H1 (cell line): ENCODE results near the gene ASCC1. TPM values are rescaled to one million over a fixed set of nuclear protein-coding genes. Genes with fewer than 3 reads are reported as not detected.

Experiments
- CTCF ChIA-PET: fragments of 300-600 bp; sonication (Branson Sonifier 250); formaldehyde crosslinking; loops from one replicate; lab custom pipeline; 2021; ENCODE audit not compliant: partially characterized antibody; lab: Charles Lee
- POLR2A ChIA-PET: fragments of 300-600 bp; sonication (Branson Sonifier 250); formaldehyde crosslinking; loops from one replicate; lab custom pipeline; 2021; ENCODE audit warnings: inconsistent platforms; ENCODE audit not compliant: partially characterized antibody; lab: Charles Lee
- DNase-seq, 2 experiments: peaks; one replicate each; pipeline versions ENCODE4 v3.0.0 to v3.0.0-alpha.2; 2010 to 2022; ENCODE audit warnings: low spot score in 2 of 2, low read depth in 1 of 2, mixed read lengths in 1 of 2
- FAIRE-seq: peaks from 2 replicates; lab custom pipeline; 2011; peaks lifted over from hg19 to GRCh38; lab: Jason Lieb, UNC
- H2AFZ ChIP-seq: 2 replicates; pipeline ENCODE4 v1.8.1; 2012; ENCODE audit warnings: low read length, inconsistent platforms
- H2AK5ac ChIP-seq: 2 replicates; pipeline ENCODE4 v1.6.1; 2013; ENCODE audit warnings: low read depth, low read length
- H2BK120ac ChIP-seq: replicated peaks from 2 replicates; pipeline ENCODE3; 2013; ENCODE audit warnings: low read depth, low read length, inconsistent platforms
- H2BK12ac ChIP-seq: 2 replicates; pipeline ENCODE4 v1.6.1; 2013; ENCODE audit warnings: low read depth, low read length
- H2BK15ac ChIP-seq: 2 replicates; pipeline ENCODE4 v1.6.1; 2013; ENCODE audit warnings: low read length
- H2BK20ac ChIP-seq: 2 replicates; pipeline ENCODE4 v1.6.1; 2013; ENCODE audit warnings: low read length
- H2BK5ac ChIP-seq: 2 replicates; pipeline ENCODE4 v1.6.1; 2013; ENCODE audit warnings: low read depth, low read length
- H3K14ac ChIP-seq: 2 replicates; pipeline ENCODE4 v1.6.1; 2013; ENCODE audit warnings: inconsistent platforms; ENCODE audit not compliant: insufficient read length
- H3K18ac ChIP-seq: 2 replicates; pipeline ENCODE4 v1.6.1; 2013; ENCODE audit warnings: low read length; ENCODE audit errors: extremely low read depth
- H3K23ac ChIP-seq: 2 replicates; pipeline ENCODE4 v1.6.1; 2013; ENCODE audit warnings: inconsistent platforms; ENCODE audit not compliant: insufficient read length
- H3K23me2 ChIP-seq: 2 replicates; pipeline ENCODE4 v1.6.1; 2013; ENCODE audit warnings: low read depth, low read length
- H3K27ac ChIP-seq: 2 replicates; pipeline ENCODE4 v1.6.1; 2011; ENCODE audit warnings: low read depth, low read length, inconsistent platforms
- H3K27me3 ChIP-seq, 4 experiments: replicated peaks in 1 of 4; 1 replicate in 1 of 4; 2 replicates in 3 of 4; pipeline versions ENCODE4 v1.6.1 to v1.8.1; 2011 to 2013; ENCODE audit warnings: low read length in 3 of 4, mild to moderate bottlenecking in 3 of 4, inconsistent platforms in 2 of 4, mixed read lengths in 2 of 4, moderate library complexity in 1 of 4; ENCODE audit not compliant: control insufficient read depth in 3 of 4, insufficient read depth in 3 of 4; ENCODE audit errors: extremely low read depth in 1 of 4
- H3K36me3 ChIP-seq, 4 experiments: 2 replicates each; pipeline versions ENCODE4 v1.6.1 to v1.8.1; 2011 to 2013; ENCODE audit warnings: mild to moderate bottlenecking in 4 of 4, low read length in 3 of 4, moderate library complexity in 2 of 4, control low read depth in 1 of 4, inconsistent platforms in 1 of 4; ENCODE audit not compliant: insufficient read depth in 4 of 4, control insufficient read depth in 2 of 4
- H3K4ac ChIP-seq: replicated peaks from 2 replicates; pipeline ENCODE3; 2013; ENCODE audit warnings: low read length, low read depth, mixed read lengths, inconsistent platforms; ENCODE audit not compliant: insufficient read length
- H3K4me1 ChIP-seq, 4 experiments: replicated peaks in 1 of 4; 1 replicate in 1 of 4; 2 replicates in 3 of 4; pipeline versions ENCODE4 v1.6.1 to v1.8.1; 2011 to 2013; ENCODE audit warnings: low read length in 3 of 4, inconsistent platforms in 2 of 4, mixed read lengths in 1 of 4; ENCODE audit not compliant: insufficient read depth in 4 of 4, control insufficient read depth in 3 of 4
- H3K4me2 ChIP-seq, 2 experiments: 2 replicates each; pipeline versions ENCODE4 v1.6.1 to v1.8.1; 2011 to 2013; ENCODE audit warnings: low read depth in 2 of 2, low read length in 2 of 2, control low read depth in 1 of 2, inconsistent platforms in 1 of 2, mild to moderate bottlenecking in 1 of 2; ENCODE audit not compliant: insufficient read depth in 1 of 2
- H3K4me3 ChIP-seq, 4 experiments: fragments of 200-600, 300-600 bp in 1 of 4; sonication (generic), shearing (Covaris generic), sonication (Bioruptor Twin) in 1 of 4; 2 replicates each; pipeline versions ENCODE4 v1.5.1 to v1.8.1; 2011 to 2016; ENCODE audit warnings: low read length in 4 of 4, low read depth in 3 of 4, control low read depth in 2 of 4, inconsistent platforms in 2 of 4, mild to moderate bottlenecking in 2 of 4, mixed read lengths in 1 of 4, moderate library complexity in 1 of 4; ENCODE audit not compliant: insufficient read depth in 2 of 4; ENCODE audit errors: extremely low read depth in 1 of 4
- H3K56ac ChIP-seq: replicated peaks from 2 replicates; pipeline ENCODE3; 2013; ENCODE audit warnings: low read depth, mild to moderate bottlenecking, mixed read lengths, low read length, inconsistent platforms; ENCODE audit not compliant: insufficient read length
- H3K79me1 ChIP-seq: 2 replicates; pipeline ENCODE4 v1.6.1; 2013; ENCODE audit warnings: low read depth, low read length, control low read depth
- H3K79me2 ChIP-seq, 2 experiments: 2 replicates each; pipeline versions ENCODE4 v1.6.1 to v1.8.1; 2012 to 2013; ENCODE audit warnings: low read length in 2 of 2, mild to moderate bottlenecking in 2 of 2, inconsistent platforms in 1 of 2; ENCODE audit not compliant: insufficient read depth in 2 of 2, control insufficient read depth in 1 of 2
- H3K9ac ChIP-seq, 4 experiments: replicated peaks in 1 of 4; 1 replicate in 1 of 4; 2 replicates in 3 of 4; pipeline versions ENCODE4 v1.6.1 to v1.8.1; 2011 to 2013; ENCODE audit warnings: low read depth in 3 of 4, low read length in 3 of 4, control low read depth in 2 of 4, mild to moderate bottlenecking in 2 of 4, moderate library complexity in 2 of 4, inconsistent platforms in 1 of 4; ENCODE audit errors: extremely low read depth in 1 of 4
- H3K9me3 ChIP-seq, 2 experiments: 2 replicates each; pipeline versions ENCODE4 v1.6.1 to v1.8.1; 2012 to 2013; ENCODE audit warnings: mild to moderate bottlenecking in 2 of 2, moderate library complexity in 2 of 2, control low read depth in 1 of 2, inconsistent platforms in 1 of 2, low read depth in 1 of 2, low read length in 1 of 2, mixed read lengths in 1 of 2; ENCODE audit not compliant: insufficient read depth in 2 of 2
- H4K20me1 ChIP-seq, 2 experiments: replicated peaks in 1 of 2; 2 replicates each; pipeline versions ENCODE3 to v1.8.1; 2011 to 2013; ENCODE audit warnings: inconsistent platforms in 2 of 2, low read length in 2 of 2, mild to moderate bottlenecking in 1 of 2; ENCODE audit not compliant: insufficient read depth in 2 of 2, control insufficient read depth in 1 of 2
- H4K5ac ChIP-seq: 2 replicates; pipeline ENCODE4 v1.6.1; 2013; ENCODE audit warnings: low read length, low read depth, mixed read lengths, inconsistent platforms; ENCODE audit not compliant: insufficient read length
- H4K8ac ChIP-seq: 2 replicates; pipeline ENCODE4 v1.8.0; 2013; ENCODE audit warnings: mild to moderate bottlenecking, moderate library complexity, low read length, inconsistent platforms; ENCODE audit not compliant: insufficient read depth; ENCODE audit errors: extremely low read depth
- H4K91ac ChIP-seq: replicated peaks from 2 replicates; pipeline ENCODE3; 2013; ENCODE audit warnings: low read length, mixed read lengths, inconsistent platforms; ENCODE audit not compliant: insufficient read length
- POLR2AphosphoS5 ChIP-seq: IDR thresholded peaks from 2 replicates; pipeline ENCODE4 v1.6.1; 2011; ENCODE audit warnings: low read depth, low read length
- WGBS, 2 experiments: shearing (Covaris generic) in 1 of 2; methylation state at CpG; one replicate each; pipeline versions ENCODE4 v1.1.6 to v1.1.7; 2013 to 2015; ENCODE audit warnings: low lambda C conversion rate in 2 of 2, mixed read lengths in 2 of 2, inconsistent platforms in 1 of 2, low coverage in 1 of 2, missing lambda C conversion rate in 1 of 2; ENCODE audit not compliant: insufficient replicate concordance in 2 of 2, insufficient coverage in 1 of 2, insufficient read length in 1 of 2; ENCODE audit errors: extremely low coverage in 1 of 2, missing lambda C conversion rate in 1 of 2; 5-methylcytosine and 5-hydroxymethylcytosine counted together
- polyA plus RNA-seq, 7 experiments: library from polyadenylated mRNA; depleted of rRNA in 3 of 7; stranded (reverse) in 5 of 7; unstranded in 2 of 7; fragments of >200 nt in 5 of 7; fragments of 200-250 nt in 2 of 7; gene quantifications; 1 replicate in 5 of 7; 2 replicates in 1 of 7; 4 replicates in 1 of 7; pipeline versions ENCODE4 v1.2.1 to v1.2.3, GENCODE V29; 2011 to 2013; ENCODE audit warnings: missing spikeins in 2 of 7, mixed read lengths in 2 of 7
- total RNA-seq: library from RNA; stranded (reverse); fragmentation: NEBNext Ultra II Directional; extraction: Animal tissue kit (Norgen Biotek cat#: 25700); gene quantifications from 2 replicates; pipeline ENCODE4 v1.2.1, GENCODE V29; 2021

ASCC1 gene
- total and polyA plus RNA-seq, 2 of the 8 experiments (the other 6 are each of a cell fraction or from before 2014, with no cell fraction given) = 25.6 to 35.8 TPM

- Histone ChIP-seq H3K23ac (no peak overlapping the region), H4K8ac (no peak overlapping the region), H3K4me2 (no peak overlapping the region), H3K18ac (no peak overlapping the region), H3K14ac (no peak overlapping the region), H2BK12ac (no peak overlapping the region), H4K20me1 (no peaks in the 10 kb centered on the region), H3K36me3 (peaks cover 0 to 7% (median 2%) of the 10 kb centered on the region in 4 experiments; a peak in 4 of 8 replicates), H3K79me2 (no peaks in the 10 kb centered on the region), H4K5ac (no peak overlapping the region), H3K4me3 (no peak overlapping the region)
- TF ChIP-seq POLR2AphosphoS5 = no peak
- TF ChIP-seq, all 59 proteins: peak for 0
- POLR2A ChIA-PET = interaction anchor here (1.2 kb wide), 1 partner anchor 174 kb away, joined by 4 read pairs; the partner anchor contains the start of gene DDIT4
- Histone ChIP-seq H3K4ac (no peak overlapping the region), H2BK120ac (no peak overlapping the region), H2BK5ac (no peak overlapping the region), H3K79me1 (no peaks in the 10 kb centered on the region), H2AK5ac (no peak overlapping the region; the same call in 1 of the 2 replicates), H3K56ac (no peak overlapping the region), H3K9me3 (no peaks in the 10 kb centered on the region), H2BK15ac (no peak overlapping the region), H3K9ac (no peak overlapping the region), H3K27me3 (no peaks in the 10 kb centered on the region), H3K27ac (no peak overlapping the region), H3K4me1 (no peaks in the 10 kb centered on the region), H3K23me2 (no peaks in the 10 kb centered on the region), H2BK20ac (no peak overlapping the region), H4K91ac (no peak overlapping the region), H2AFZ (no peak overlapping the region)
- CTCF ChIA-PET = interaction anchor here (0.7 to 2.2 kb wide), 4 partner anchors 20 to 230 kb away, joined by 3 to 4 read pairs (median 3); no protein-coding TSS in a partner anchor
- 90% methylated on average over 6 of the region's 6 CpGs; no CpG with 5 or more reads in 1 of the 2 experiments for WGBS, 2 experiments
- DNase-seq = no peak
- FAIRE-seq = no peak
Observed at GRCh38 chr10:72098836-72099599, 117.1 kb downstream of the ASCC1 start.
